ENCODE data around the gene CDKAL1. TPM values are rescaled to one million over a fixed set of nuclear protein-coding genes. Genes with fewer than 3 reads are reported as not detected.

CDKAL1 gene
- total RNA-seq, 4 donors from 2014 or later = 15.2 to 17.9 (median 17.1) TPM

DNA sequence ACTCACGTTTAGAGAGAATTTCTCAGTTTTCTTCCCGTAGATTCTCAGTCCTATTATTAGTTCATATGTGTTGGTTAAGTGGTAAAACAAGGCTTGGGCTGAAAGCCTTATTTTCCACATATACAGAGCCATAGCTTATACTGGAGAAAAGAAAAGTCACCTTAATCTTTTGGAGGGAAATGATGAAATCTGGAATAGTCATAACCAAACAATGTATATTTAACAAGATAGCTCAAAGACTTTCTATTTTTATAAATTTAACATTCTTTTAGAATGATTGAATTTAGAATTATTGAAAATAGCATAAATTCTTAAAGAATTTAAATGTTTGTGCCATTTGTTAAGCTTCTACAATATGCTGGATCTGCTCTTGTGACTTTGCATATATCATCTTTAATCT, 85.8 kb downstream of the CDKAL1 start:
- TF ChIP-seq, protein P1, sequence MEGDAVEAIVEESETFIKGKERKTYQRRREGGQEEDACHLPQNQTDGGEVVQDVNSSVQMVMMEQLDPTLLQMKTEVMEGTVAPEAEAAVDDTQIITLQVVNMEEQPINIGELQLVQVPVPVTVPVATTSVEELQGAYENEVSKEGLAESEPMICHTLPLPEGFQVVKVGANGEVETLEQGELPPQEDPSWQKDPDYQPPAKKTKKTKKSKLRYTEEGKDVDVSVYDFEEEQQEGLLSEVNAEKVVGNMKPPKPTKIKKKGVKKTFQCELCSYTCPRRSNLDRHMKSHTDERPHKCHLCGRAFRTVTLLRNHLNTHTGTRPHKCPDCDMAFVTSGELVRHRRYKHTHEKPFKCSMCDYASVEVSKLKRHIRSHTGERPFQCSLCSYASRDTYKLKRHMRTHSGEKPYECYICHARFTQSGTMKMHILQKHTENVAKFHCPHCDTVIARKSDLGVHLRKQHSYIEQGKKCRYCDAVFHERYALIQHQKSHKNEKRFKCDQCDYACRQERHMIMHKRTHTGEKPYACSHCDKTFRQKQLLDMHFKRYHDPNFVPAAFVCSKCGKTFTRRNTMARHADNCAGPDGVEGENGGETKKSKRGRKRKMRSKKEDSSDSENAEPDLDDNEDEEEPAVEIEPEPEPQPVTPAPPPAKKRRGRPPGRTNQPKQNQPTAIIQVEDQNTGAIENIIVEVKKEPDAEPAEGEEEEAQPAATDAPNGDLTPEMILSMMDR (IDR thresholded peaks at IDR 0.05; ENCODE audit: low read depth) = no peak

DNA sequence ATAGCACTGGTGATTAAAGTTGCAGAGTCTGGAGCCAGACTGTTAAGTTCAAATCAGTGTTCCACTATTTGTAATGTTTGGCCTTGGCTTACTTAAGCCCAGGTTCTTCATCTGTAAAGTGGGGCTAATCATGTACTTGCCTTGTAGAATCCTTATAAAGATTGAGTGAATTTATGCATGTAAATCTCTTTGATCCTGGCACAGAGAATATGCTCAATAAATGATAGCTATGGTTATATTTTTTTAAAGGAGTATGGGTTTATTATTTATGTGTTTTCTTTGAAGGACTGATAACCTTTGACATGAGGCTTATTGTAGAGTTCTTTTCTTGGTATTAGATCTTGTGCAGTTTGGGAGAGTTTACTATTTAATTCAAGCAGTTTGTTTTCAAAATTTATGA, 89.5 kb downstream of the CDKAL1 start:
- TF ChIP-seq, protein P1 (IDR thresholded peaks at IDR 0.05; ENCODE audit: low read depth) = no peak

DNA sequence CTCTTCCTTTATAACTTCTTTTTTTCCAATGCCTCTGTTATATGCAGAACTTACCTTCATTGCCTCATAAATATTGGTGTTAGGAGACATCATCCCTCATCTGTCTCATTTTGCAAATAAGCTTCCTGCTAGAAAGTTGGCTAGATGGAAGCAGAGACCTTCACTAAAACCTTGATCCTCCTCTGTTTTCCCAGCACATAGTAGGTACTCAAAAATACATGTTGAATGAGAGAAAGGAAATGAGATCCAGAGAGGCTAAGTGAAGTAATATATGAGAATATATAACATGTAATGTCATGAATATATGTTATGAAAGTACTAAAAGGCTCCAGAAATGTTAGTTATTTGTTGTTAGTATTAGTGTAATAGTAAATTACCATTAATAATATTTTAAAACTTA, 91.9 kb downstream of the CDKAL1 start:
- TF ChIP-seq, protein P1 (IDR thresholded peaks at IDR 0.05; ENCODE audit: low read depth) = no peak

DNA sequence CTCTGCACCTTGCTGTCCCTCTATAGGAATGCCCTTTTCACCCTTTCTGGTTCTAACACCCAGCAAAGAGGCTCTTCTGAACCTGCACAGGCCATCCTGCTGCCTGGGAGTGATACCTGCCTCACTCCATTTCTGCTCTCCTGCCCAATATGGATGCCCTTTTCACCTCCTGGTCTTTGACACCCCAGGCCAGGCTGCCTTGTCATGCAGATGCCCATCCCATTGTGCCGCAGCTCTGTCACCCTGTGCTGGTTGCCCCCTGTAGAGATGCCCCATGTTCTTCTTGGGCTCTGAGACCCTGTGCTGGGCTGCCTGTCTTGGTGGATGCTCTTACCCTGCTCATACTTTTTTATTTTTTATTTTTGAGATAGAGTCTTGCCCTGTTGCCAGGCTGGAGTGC, 95.3 kb downstream of the CDKAL1 start:
- TF ChIP-seq, protein P1 (IDR thresholded peaks at IDR 0.05; ENCODE audit: low read depth) = no peak

DNA sequence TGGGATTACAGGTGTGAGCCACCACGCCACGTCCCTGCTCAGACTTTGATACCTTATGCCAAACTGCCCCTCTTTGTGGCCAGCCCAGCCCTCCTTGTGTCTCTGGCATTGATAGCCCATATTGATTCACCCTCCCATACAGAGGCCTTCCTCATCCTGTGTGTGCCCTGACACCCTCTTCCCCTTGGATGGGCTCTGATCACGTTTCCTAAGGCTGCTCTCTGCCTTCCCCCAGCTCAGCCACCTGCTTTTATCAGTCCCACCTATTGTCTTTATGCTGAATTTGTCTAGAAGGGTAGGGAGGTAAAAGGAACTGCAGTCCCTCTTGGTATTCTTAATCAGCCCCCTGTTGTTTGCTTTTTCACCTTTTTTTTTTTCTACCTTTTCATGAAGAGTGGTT, 95.9 kb downstream of the CDKAL1 start:
- TF ChIP-seq, protein P1 (IDR thresholded peaks at IDR 0.05; ENCODE audit: low read depth) = no peak

DNA sequence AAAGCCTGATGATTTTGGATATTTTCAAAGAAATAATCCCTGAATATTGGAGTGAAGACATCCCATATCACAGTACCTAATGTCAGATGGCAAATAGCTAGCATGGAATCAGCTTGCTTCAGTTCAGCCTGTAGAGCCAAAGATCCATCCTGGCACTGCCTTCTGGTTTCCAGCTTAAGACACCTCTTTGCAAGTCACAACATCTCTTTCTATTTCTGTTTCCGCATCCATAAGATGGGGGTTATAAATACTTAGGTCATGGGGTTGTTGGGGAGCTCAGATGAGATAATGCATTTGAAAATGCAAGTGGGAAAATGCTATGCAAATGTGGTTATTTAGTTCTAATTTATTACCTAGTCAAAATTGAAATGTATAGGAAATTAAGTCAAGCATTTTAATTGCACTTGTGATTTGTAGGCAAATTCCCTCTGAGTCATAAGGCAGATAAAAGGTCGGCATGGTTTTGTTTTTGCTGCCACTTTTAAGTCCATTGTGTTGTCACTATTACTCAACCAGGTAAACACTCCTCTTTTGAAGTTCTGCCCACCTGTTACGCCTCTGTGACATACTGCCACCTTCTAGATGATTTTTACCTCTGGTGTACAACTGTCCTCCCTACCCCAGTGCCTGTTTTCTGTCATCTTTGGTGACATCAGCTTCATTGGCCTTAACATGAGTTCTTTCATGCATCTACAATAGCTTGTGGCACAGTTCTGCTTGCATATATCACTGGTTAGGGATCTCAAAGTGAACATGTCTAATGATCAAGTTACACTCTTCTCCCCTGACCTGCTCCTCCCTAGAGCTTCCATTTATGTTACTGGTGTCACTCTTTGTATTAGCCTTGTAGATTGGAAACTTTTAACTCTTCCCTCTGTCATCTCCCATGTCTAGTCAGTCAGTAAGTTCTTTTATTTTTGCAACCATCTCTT, 96.6 kb downstream of the CDKAL1 start:
- TF ChIP-seq, protein P1 (IDR thresholded peaks at IDR 0.05; ENCODE audit: low read depth) = no peak

DNA sequence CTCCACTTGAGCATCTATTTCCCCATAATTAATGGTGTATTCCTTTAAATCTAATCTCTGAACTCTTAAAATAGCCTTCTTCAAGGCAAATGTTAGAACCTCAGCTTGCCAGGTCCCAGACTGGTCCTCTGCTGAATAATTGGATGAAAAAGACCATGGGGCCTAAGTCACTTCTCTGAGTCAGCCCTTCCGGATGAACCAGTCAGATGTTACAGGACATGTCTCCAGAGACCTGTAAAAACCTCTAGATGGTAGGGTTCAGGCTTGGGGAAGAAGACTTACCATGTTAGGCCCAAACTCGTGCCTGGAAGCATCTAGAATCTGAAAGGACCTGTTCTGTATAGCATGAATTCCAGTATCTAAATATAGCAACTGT, 97.3 kb downstream of the CDKAL1 start:
- TF ChIP-seq, protein P1 (IDR thresholded peaks at IDR 0.05; ENCODE audit: low read depth) = no peak
